GM18861 (cell line): Measurements from ENCODE around the gene IL1F10.

Experiments used
- ATAC-seq: cut with Tn5 transposase; IDR thresholded peaks from one replicate; pipeline ENCODE4 v1.9.1; 2021; ENCODE audit not compliant: unreplicated experiment

IL1F10 gene

GRCh38 chr2:113111823-113112287 lies 44.1 kb downstream of the IL1F10 start:
- ATAC-seq: no peak

GRCh38 chr2:113112441-113112840 lies 44.7 kb downstream of the IL1F10 start:
- ATAC-seq: no peak

- no peak for ATAC-seq
These were observed 45.1 kb downstream of the IL1F10 start for GRCh38 chr2:113112871-113113270.

- no peak for ATAC-seq
These were observed 46.0 kb downstream of the IL1F10 start for GRCh38 chr2:113113807-113114206.

- no peak for ATAC-seq
These were observed 46.6 kb downstream of the IL1F10 start for GRCh38 chr2:113114224-113114945.

GRCh38 chr2:113114996-113115395 lies 47.2 kb downstream of the IL1F10 start:
- ATAC-seq: no peak

- no peak for ATAC-seq
These were observed 48.6 kb downstream of the IL1F10 start for GRCh38 chr2:113116100-113116958.

GRCh38 chr2:113117541-113118262 lies 49.9 kb downstream of the IL1F10 start:
- no peak for ATAC-seq

GRCh38 chr2:113118263-113118657 lies 50.5 kb downstream of the IL1F10 start:
- no peak for ATAC-seq

GRCh38 chr2:113119111-113119510 lies 51.3 kb downstream of the IL1F10 start:
- ATAC-seq: no peak

- no peak for ATAC-seq
These were observed 53.1 kb downstream of the IL1F10 start for GRCh38 chr2:113120861-113121260.

- no peak for ATAC-seq
These were observed 54.6 kb downstream of the IL1F10 start for GRCh38 chr2:113122364-113122763.

- ATAC-seq: no peak
These were observed 56.0 kb downstream of the IL1F10 start for GRCh38 chr2:113123726-113124125.

GRCh38 chr2:113124181-113124961 lies 56.6 kb downstream of the IL1F10 start:
- peak; percentile 45 for ATAC-seq
